NCI-H2196 (cell line): ENCODE data around the gene ARHGAP20.

Experiments
- DNase-seq: peaks from one replicate; lab custom pipeline; 2025; ENCODE audit not compliant: unreplicated experiment; lab: John Stamatoyannopoulos, UW

The ARHGAP20 gene

GRCh38 chr11:110613197-110613918, 98.9 kb downstream of the ARHGAP20 start:
- no peak for DNase-seq

DNA sequence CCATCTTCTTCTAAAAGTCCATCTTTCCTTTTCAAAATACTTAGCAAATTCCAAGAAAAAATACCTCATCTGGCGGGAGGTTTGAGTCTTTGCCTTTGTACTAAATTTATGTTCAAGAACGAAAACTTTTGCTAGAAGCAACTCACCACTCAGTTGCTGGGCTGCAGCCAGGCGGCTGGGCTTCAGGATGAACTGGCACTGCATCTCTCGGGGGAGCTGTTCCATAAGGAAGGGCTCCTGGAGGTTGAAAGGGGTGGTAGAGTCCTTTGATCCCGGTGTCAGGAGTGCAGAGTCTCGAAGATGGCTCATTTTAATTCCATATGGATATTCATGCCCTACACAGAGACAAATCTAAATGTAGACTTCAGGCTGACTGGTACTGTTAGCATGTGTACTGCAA, 105.8 kb downstream of the ARHGAP20 start:
- no peak for DNase-seq

- no peak for DNase-seq
Observed at GRCh38 chr11:110601936-110602335, 110.3 kb downstream of the ARHGAP20 start.

- no peak for DNase-seq
Observed at GRCh38 chr11:110600322-110600721, 111.9 kb downstream of the ARHGAP20 start.

- DNase-seq: no peak
Observed at GRCh38 chr11:110599207-110599606, 113.0 kb downstream of the ARHGAP20 start.

DNA sequence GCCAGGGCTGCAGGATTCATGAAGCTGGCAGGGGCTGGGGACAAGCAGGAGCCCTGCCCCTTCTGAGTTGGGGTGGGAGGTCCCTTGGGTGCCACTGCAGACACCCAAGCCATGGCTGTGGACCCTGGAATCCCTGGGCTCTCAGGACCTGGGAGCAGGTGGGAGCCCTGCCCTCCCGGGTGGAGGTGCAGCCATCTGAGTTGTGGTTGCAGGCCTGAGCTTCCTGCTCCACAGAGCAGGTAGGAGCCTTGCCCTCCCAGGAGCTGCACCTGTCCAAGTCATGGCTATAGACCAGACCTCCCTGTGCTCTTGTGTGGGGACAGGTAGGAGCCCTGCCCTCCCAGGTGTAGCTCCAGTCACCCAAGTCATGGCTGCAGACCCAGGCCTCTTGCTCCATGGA, 113.5 kb downstream of the ARHGAP20 start:
- DNase-seq: no peak

- no peak for DNase-seq
Observed at GRCh38 chr11:110587972-110588371, 124.3 kb downstream of the ARHGAP20 start.

DNA sequence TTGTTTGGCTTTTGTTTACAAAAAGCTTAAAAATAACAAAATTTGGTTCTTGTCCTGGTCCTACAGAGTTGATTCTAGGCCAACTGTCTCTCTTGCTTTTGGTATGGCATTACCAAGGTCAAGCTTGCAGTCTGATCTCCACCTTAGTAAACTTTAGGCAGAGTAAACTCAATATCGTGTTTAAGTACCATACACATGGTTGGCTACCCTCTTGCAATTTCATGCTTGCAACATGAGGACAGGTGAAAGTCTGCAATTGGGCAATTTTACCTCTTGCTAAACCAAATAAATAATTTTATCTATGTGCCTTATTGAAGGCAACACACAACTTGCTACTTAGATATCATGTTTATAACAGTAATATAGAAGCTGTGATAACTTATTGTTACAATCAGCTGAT, 125.1 kb downstream of the ARHGAP20 start:
- no peak for DNase-seq

- DNase-seq: no peak
Observed at GRCh38 chr11:110584150-110584549, 128.1 kb downstream of the ARHGAP20 start.

DNA sequence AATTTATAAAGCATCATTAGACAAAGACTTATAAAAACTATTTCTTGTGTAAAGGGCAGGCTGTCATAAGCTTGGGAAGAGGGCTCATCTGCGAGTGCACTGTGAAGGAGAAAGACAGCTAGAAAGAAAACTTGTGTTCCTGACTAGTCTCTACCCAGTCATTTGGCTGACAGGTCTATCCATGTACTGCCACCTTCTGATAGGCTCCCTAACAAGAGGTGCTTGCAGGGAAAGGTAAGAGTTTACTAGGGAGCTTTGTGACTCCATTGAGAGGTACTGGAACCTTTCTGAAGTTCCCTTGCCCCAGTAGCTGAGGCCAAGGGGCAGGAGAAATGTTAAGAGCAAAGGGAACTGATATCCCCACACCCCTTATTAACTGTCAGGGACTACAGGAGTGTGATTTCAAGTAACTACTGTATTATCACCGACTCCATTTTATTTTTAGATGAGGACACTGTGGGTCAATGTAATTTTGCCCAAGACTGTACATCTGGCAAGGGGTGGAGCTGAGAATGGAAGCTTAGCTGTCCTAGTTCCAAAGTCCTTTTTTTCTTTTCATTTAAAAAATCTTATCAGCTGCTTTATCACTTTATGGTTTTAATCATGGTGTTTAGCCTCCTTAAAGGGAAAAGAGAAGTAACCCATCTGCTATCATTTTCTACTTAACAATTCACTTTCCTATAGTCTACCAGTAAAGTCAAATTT, 129.4 kb downstream of the ARHGAP20 start:
- no peak for DNase-seq

- no peak for DNase-seq
Observed at GRCh38 chr11:110580571-110580970, 131.7 kb downstream of the ARHGAP20 start.

- no peak for DNase-seq
Observed at GRCh38 chr11:110573411-110573810, 138.8 kb downstream of the ARHGAP20 start.

DNA sequence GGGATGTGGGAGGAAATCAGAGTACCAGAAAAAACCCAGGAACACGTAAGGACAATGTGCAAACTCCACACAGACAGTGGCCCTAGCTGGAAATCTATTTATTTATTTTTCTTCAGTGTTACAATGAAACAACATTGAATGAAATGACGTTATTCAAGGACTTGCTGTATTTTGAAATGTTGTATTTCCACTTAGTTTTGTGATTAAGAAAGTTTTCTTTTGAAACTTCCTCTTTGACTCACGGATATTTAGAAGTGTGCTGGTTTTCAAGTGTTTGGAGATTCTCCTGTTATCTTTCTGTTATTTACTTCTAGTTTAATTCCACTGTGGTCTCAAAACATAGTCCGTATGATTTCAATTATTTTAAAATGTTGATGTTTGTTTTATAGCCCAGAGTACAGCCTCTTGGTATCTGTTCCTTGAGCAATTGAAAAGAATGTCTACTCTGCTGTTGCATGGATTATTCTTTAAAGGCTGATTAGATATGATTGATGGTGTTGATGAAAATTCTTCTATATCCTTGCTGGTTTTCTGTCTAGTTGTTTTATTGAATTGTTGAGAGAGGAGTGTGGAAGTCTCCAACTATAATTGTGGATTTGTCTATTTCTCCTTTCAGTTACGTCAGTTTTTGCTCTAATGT, 141.0 kb downstream of the ARHGAP20 start:
- no peak for DNase-seq

DNA sequence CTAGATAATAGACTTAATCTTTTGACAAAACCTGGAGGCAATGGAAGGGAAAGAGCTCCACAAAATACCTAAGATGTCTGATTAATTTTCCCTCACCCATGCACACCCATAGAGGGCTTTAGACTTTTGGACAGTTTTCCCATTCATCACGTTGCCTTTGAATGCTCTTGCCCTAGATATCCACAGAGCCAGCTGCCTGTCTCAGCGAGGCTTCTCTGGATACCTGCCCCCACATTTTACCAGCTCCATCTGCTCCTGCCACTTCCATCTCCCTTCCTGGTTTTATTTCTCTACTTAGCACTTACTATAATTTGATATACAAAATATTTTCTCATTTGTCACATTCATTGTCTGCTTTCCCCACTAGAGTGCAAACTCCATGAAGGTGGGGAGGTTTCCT, 145.7 kb downstream of the ARHGAP20 start:
- DNase-seq: no peak

DNA sequence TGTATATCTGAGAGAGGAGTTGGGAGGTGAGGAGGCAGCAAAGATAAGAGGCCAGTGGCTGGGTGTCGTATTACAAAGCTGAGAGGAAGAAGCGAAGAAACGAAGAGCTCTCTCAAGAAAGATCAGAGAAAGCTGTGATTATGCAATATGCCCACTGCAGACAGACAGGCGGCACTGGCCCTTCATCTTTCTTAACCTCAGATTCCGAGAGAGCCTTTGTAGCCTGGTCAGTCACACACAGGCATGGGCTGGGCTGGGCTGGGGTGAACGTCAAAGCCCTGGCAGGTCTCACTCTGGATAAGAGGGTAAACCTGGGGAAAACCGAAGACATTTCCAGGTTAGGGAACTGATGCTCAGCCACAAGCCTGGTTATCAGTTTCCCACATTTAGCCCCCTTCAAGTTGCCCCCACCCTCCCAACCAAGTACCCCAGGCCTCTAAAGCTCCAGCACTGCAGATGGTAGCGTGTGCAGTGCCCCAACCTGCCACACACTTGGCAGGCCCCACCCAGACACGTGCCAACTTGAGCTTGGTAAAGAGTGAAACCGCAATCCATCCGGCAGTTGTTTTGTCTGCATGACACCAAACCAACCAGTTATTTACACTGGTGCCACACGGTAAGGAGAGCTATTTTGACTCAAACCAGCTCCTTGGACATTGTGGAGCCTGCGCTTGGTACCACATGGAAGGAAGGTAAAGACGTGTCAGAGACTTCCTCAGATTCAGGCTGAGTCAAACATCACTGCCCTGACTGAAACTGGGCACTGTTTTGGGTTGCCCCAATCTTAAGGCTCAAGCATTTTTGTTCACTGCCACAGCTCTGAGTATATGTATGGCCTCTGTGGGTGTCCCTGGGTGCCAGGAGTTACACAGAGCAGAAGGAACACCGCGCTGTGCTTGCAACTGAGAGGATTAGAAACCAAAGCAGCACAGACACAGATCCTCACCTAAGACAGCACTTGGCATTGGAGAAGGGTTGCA, 146.6 kb downstream of the ARHGAP20 start:
- peak; percentile 68 for DNase-seq

- DNase-seq: no peak
Observed at GRCh38 chr11:110564676-110565356, 147.4 kb downstream of the ARHGAP20 start.

DNA sequence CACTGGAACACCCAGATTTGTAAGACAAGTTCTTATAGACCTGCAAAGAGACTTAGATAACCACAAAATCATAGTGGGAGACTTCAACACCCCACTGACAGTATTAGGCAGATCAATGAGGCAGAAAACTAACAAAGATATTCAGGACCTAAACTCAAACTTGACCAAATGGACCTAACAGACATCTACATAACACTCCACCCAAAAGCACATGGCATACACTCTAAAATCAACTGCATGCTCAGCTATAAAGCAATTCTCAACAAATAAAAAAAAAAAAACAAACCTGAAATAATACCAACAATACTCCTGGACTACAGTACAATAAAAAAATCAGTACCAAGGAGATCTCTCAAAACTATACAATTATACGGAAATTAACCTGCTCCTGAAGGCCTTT, 167.5 kb downstream of the ARHGAP20 start:
- DNase-seq: no peak

DNA sequence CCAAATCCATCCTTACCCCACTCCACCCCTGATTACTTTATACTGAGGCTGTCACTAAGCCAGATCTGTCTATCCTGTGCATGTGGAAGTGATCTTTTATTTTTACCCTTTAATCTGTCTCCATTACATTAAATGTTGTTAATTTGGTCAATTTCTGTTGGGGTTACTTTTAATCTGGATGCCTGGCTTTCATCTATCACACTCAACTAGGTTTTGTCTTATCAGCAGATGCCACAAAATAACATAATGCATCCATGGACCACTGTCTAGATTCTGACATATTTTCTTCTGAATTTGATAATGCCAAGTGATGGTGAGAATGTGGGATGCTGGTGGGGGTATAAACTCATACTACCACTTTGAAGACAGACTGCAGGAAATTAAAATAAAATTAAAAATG, 174.1 kb downstream of the ARHGAP20 start:
- no peak for DNase-seq

DNA sequence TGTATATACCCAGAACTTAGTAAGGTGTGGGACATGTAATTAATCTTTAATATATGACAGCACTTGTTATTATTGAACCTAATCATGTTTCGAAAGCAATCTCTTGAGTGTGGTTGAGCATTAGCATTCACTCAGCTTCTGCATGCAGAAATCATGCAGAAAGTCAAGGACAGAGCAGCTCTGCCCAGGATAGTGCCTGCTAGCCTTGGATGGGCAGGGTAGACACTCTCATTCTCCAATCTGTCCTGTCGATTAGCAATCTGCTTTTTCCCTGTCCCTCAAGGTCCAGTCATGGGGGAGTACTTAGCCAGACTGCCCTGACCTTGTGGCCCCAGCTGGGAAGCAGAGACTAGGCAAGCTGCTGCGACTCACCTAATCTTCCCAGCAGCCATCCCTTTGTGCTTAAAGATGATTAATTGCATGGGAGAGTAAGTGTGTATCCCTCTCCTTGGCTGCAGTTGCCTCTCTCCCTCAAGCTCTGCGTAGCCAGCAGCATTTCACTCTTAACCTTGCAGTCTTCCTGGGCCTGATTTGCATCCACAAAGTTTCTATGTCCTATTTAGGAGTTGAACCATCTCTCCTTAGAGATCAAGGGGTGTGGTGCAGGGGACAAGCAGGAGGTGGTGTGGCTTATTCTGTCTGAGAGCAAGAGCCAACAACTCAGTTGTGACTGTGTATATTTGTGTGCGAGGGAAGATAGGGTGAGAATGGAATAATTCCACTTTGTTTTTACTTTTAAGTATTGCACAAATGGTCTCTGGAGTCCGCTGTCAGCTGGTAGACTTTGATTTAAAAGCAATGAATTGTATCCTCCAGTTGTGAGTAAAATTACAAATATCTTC, 181.1 kb downstream of the ARHGAP20 start:
- DNase-seq: no peak

DNA sequence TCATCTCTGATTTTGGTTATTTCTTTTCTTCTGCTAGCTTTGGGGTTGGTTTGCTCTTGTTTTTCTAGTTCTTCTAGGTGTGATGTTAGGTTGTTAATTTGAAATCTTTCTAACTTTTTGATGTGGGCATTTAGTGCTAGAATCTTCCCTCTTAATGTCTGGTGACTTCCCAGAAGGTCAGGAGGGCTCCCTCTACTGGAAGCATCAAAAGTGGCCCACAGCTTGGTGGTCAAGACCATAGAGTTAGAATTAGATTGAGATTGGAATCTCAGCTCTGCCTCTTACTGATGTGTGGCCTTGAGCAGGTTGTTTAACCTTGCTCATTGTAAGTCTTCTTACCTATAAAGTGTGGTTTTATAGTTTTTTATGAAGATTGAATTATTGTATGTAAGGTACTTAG, 183.2 kb downstream of the ARHGAP20 start:
- no peak for DNase-seq
